GM20000 (cell line): ENCODE data around the gene HOXB7.

Source experiments
- DNase-seq: peaks from one replicate; pipeline ENCODE4 v3.0.0; 2012; ENCODE audit warnings: low spot score
- CTCF ChIP-seq: IDR thresholded peaks from 2 replicates; pipeline ENCODE4 v1.5.1; 2012; ENCODE audit warnings: mild to moderate bottlenecking, control low read depth; ENCODE audit errors: extremely low read depth, missing control alignments

The HOXB7 gene

DNA sequence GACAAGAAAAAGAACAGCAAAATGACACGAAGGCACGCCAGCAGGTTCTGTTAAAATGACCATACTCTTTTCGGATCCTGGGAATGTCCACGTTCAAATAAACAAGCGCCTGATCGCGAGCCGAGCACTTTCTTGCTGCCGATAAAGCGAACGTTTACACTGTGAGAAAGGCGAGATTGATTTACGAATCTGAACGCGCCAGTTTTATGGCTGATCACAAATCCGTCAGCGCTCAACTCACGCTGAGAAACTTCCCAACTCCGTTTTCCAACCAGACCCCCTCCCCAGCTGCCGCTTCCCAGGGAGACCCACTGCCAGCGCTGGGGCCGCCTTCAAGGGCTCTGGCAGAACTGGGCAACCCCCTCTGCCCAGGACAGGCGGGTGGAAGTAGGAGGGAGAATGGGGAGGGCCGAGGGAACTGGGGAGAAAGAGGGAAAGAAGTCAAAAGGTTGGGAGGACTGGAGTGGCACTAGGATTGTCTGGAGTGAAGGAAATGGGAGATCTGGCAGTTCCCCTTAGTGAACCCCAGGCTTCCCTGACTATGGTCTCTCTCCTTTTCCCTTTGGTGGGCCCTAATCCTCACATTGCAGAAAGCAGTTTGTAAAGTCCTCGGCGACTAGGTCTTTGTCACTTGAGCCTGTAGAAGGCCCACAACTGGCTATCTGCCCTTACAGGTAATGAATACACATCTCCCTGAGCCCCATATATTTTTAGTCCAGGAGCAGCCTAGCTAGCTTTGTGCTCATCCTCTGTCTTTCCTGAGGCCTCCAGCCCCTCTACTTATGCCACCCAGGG is 39.6 kb downstream of the HOXB7 start:
- TF ChIP-seq CTCF, result no peak
- no peak for DNase-seq

GRCh38 chr17:48570325-48571023 is 40.3 kb downstream of the HOXB7 start:
- DNase-seq, result no peak
- no peak for TF ChIP-seq CTCF

GRCh38 chr17:48569674-48570324 is 41.0 kb downstream of the HOXB7 start:
- DNase-seq, result no peak
- TF ChIP-seq CTCF, result no peak

DNA sequence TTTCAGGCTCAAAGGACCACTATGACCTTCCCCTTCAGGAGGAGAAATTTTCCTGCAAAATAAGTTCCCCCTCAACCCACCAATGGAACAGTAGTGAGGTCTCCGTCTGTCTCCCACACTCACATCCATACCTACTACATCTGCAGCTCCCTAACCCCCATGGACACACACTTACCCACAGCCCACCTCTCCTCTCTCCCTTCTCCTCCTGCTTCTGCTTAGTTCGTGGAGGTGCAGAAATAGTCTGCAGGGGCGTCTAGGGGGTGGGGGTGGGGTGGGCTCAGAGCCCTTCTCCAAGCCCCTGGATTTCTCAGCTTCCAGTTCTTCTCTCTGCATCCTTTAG is 41.6 kb downstream of the HOXB7 start:
- TF ChIP-seq CTCF, result no peak
- no peak for DNase-seq

DNA sequence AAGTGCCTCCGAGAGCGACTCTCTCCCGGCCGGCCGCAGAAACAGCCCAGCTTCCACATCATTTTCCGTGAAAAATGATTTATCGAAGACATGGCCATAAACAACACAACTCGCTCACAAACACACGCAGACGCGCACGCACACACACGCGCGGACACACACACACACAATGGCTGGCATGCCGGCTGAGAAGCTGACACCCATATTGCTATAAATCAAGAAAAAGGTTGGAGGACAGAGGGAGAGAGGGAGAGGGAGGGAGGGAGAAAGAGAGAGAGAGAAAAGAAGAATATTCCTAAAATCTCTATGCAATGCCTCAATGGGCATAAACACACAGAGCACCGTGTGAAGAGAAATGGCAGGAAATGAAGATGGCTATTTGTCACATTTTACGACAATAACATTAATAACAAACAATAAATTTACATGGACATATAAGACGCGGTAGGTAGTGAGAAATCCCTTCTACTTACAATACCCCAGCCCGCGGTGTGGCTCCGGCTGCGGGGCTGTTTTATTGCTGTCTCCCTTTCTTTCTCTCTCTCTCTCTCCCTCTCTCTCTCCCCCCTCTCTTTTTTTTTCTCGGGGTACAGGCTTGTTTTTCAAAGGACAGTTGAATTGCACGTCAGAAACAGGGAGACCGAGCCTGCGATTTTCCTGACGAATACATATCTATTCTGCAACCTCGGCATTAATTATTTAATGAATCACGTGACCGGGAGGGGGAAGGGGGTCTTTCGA is 42.1 kb downstream of the HOXB7 start:
- no peak for TF ChIP-seq CTCF
- no peak for DNase-seq

- no peak for TF ChIP-seq CTCF
- DNase-seq, result no peak
Measured at GRCh38 chr17:48567646-48568354, 43.0 kb downstream of the HOXB7 start.
